Spleen (tissue), 11 donors: Measurements from ENCODE around the gene AKAP6. TPM values are rescaled to one million over a fixed set of nuclear protein-coding genes. Genes with fewer than 3 reads are reported as not detected.

Source experiments
- DNase-seq: peaks from one replicate; pipeline ENCODE4 v3.0.0-alpha.2; 2020
- H3K27ac ChIP-seq, 8 donors: fragments of 200-600 bp; sonication (generic) in 7 of 8; 1 replicate in 4 of 8; 2 replicates in 4 of 8; pipeline versions ENCODE4 v1.5.0 to v1.8.0; 2016 to 2021; ENCODE audit warnings: inconsistent platforms in 4 of 8, mild to moderate bottlenecking in 4 of 8, moderate library complexity in 1 of 8
- H3K27me3 ChIP-seq, 7 donors: fragments of 200-600 bp; sonication (generic) in 6 of 7; replicated peaks in 1 of 7; 1 replicate in 4 of 7; 2 replicates in 3 of 7; pipeline versions ENCODE4 v1.5.0 to v1.8.0; 2016 to 2021; ENCODE audit warnings: inconsistent platforms in 3 of 7, mild to moderate bottlenecking in 1 of 7
- H3K36me3 ChIP-seq, 6 donors: fragments of 200-600 bp; sonication (generic) in 5 of 6; 1 replicate in 4 of 6; 2 replicates in 2 of 6; pipeline versions ENCODE4 v1.5.0 to v1.8.0; 2016 to 2021; ENCODE audit warnings: inconsistent platforms in 2 of 6
- H3K4me1 ChIP-seq, 6 donors: fragments of 200-600 bp; sonication (generic) in 5 of 6; 1 replicate in 3 of 6; 2 replicates in 3 of 6; pipeline versions ENCODE4 v1.5.0 to v1.8.0; 2016 to 2021; ENCODE audit warnings: inconsistent platforms in 3 of 6
- H3K4me3 ChIP-seq, 8 donors: fragments of 200-600 bp; sonication (generic) in 7 of 8; 1 replicate in 4 of 8; 2 replicates in 4 of 8; pipeline versions ENCODE4 v1.5.0 to v1.8.0; 2016 to 2021; ENCODE audit warnings: inconsistent platforms in 4 of 8, mild to moderate bottlenecking in 4 of 8, moderate library complexity in 2 of 8
- H3K9me3 ChIP-seq, 8 donors: fragments of 200-600 bp; sonication (generic) in 7 of 8; 1 replicate in 4 of 8; 2 replicates in 4 of 8; pipeline versions ENCODE4 v1.5.0 to v1.8.0; 2016 to 2021; ENCODE audit warnings: inconsistent platforms in 4 of 8
- CTCF ChIP-seq, 11 experiments: fragments of 200-600 bp in 7 of 11; fragments of 450-650 bp in 4 of 11; sonication (generic) in 4 of 11; IDR thresholded peaks in 8 of 11; conservative IDR thresholded peaks in 3 of 11; 1 replicate in 7 of 11; 2 replicates in 4 of 11; pipeline versions ENCODE4 v1.4.0 to v1.8.0; 2016 to 2021; ENCODE audit warnings: antibody characterized with exemption in 11 of 11, inconsistent platforms in 4 of 11, mild to moderate bottlenecking in 1 of 11
- POLR2A ChIP-seq, 3 donors: fragments of 450-650 bp; IDR thresholded peaks; one replicate each; pipeline ENCODE4 v1.5.1; 2017; ENCODE audit warnings: antibody characterized with exemption in 3 of 3, mild to moderate bottlenecking in 1 of 3
- POLR2AphosphoS5 ChIP-seq, 3 donors: sonication (generic); formaldehyde crosslinking; IDR thresholded peaks; one replicate each; pipeline ENCODE4 v1.5.1; 2017; ENCODE audit warnings: antibody characterized with exemption in 3 of 3
- WGBS, 5 donors: extraction: QIAGEN DNeasy Blood & Tissue Kit in 3 of 5; methylation state at CpG; one replicate each; pipeline versions ENCODE4 v1.1.5 to v1.1.7; 2013 to 2018; 5-methylcytosine and 5-hydroxymethylcytosine counted together
- intact Hi-C: fragments of 100-400 bp; cut with DNase I; formaldehyde crosslinking; loops from one replicate; pipeline ENCODE4 v1.15.0; 2023; ENCODE audit warnings: low total_unique reads
- polyA plus RNA-seq, 3 donors: library from polyadenylated mRNA; stranded (reverse); fragments of 200-250 nt; gene quantifications; one replicate each; pipeline ENCODE4 v1.2.1, GENCODE V29; 2013
- total RNA-seq, 7 donors: library from RNA; depleted of rRNA in 3 of 7; stranded (reverse); fragments of >200 nt in 3 of 7; fragmentation: NEBNext Ultra II Directional in 4 of 7; extraction: Animal tissue kit (Norgen Biotek cat#: 25700) in 4 of 7; gene quantifications; one replicate each; pipeline versions ENCODE4 v1.1.0 to v1.2.1, GENCODE V29; 2016 to 2021
- donor health status: healthy with polysubstance abuse.
- donor health status: DM: no; HTN: no; CAD: no; lungs with moderate emphysema.
- donor health status: DM: no; HTN: no; CAD: no.
- donor health status: Bipolar disorder and iron deficiency.
- donor health status: healthy.
- donor health status: DM: no; HTN: no; CAD: no.
- donor health status: DM: yes; HTN: yes; CAD: no.

AKAP6 gene
- total and polyA plus RNA-seq, 10 donors = 0.20 to 12.1 (median 4.8) TPM

- intact Hi-C loops = no loop called here
- 67 to 88% (median 80%) methylated on average over 2 of the region's 2 CpGs for WGBS, 5 donors
- Histone ChIP-seq H3K4me1 (no peaks in the 10 kb centered on the region), H3K4me3 (no peak overlapping the region), H3K27me3 (no peaks in the 10 kb centered on the region), H3K36me3 (no peaks in the 10 kb centered on the region), H3K27ac (no peak overlapping the region), H3K9me3 (no peaks in the 10 kb centered on the region)
- DNase-seq = no peak
- no peak for TF ChIP-seq POLR2A (IDR thresholded peaks at IDR 0.05)
- TF ChIP-seq POLR2AphosphoS5 (IDR thresholded peaks at IDR 0.05) = no peak
- no peak for TF ChIP-seq CTCF (IDR thresholded peaks at IDR 0.05 in 8 of 11, conservative IDR thresholded peaks at IDR 0.05 in 3 of 11)
These were observed 391.8 kb downstream of the AKAP6 start for GRCh38 chr14:32720927-32721326.

GRCh38 chr14:32722631-32723183 is 393.6 kb downstream of the AKAP6 start:
- Histone ChIP-seq H3K27ac (no peak overlapping the region), H3K9me3 (no peaks in the 10 kb centered on the region), H3K36me3 (no peaks in the 10 kb centered on the region), H3K4me3 (no peak overlapping the region), H3K4me1 (no peaks in the 10 kb centered on the region), H3K27me3 (no peaks in the 10 kb centered on the region)
- intact Hi-C loops = no loop called here
- DNase-seq = peak; percentile 51
- no peak for TF ChIP-seq CTCF (IDR thresholded peaks at IDR 0.05 in 8 of 11, conservative IDR thresholded peaks at IDR 0.05 in 3 of 11)
- no peak for TF ChIP-seq POLR2A (IDR thresholded peaks at IDR 0.05)
- TF ChIP-seq POLR2AphosphoS5 (IDR thresholded peaks at IDR 0.05) = no peak
- WGBS, 5 donors = 88 to 94% (median 91%) methylated on average over 10 of the region's 10 CpGs

- Histone ChIP-seq H3K9me3 (no peaks in the 10 kb centered on the region), H3K27me3 (no peaks in the 10 kb centered on the region), H3K4me3 (peak overlapping the region in 2 of 8 donors; percentile 8 to 16), H3K36me3 (no peaks in the 10 kb centered on the region), H3K27ac (peak overlapping the region in 3 of 8 donors; percentile 12 to 34 (median 20)), H3K4me1 (no peaks in the 10 kb centered on the region)
- intact Hi-C loops = no loop called here
- DNase-seq = no peak
- TF ChIP-seq POLR2A (IDR thresholded peaks at IDR 0.05) (no peak), CTCF (IDR thresholded peaks at IDR 0.05 in 8 of 11, conservative IDR thresholded peaks at IDR 0.05 in 3 of 11) (no peak), POLR2AphosphoS5 (IDR thresholded peaks at IDR 0.05) (no peak)
- 51 to 75% (median 62%) methylated on average over 6 of the region's 6 CpGs for WGBS, 5 donors
These were observed 395.9 kb downstream of the AKAP6 start for GRCh38 chr14:32724867-32725471.

GRCh38 chr14:32726516-32726915 is 397.4 kb downstream of the AKAP6 start:
- no peaks in the 10 kb centered on the region for H3K4me1 ChIP-seq
- no peak overlapping the region for H3K27ac ChIP-seq
- intact Hi-C loops = no loop called here
- H3K4me3 ChIP-seq = no peak overlapping the region
- no peaks in the 10 kb centered on the region for H3K9me3 ChIP-seq
- 87 to 94% (median 93%) methylated on average over 4 of the region's 4 CpGs for WGBS, 5 donors
- no peaks in the 10 kb centered on the region for H3K27me3 ChIP-seq
- no peaks in the 10 kb centered on the region for H3K36me3 ChIP-seq
- no peak for TF ChIP-seq CTCF (IDR thresholded peaks at IDR 0.05 in 8 of 11, conservative IDR thresholded peaks at IDR 0.05 in 3 of 11)
- TF ChIP-seq POLR2AphosphoS5 (IDR thresholded peaks at IDR 0.05) = no peak
- TF ChIP-seq POLR2A (IDR thresholded peaks at IDR 0.05) = no peak
- no peak for DNase-seq
